Keratinocyte (primary cell): ENCODE data around the gene LAMA3. TPM values are rescaled to one million over a fixed set of nuclear protein-coding genes. Genes with fewer than 3 reads are reported as not detected.
A peak's percentile ranks its signal among the peaks of the same experiment; 100 is the strongest.

ENCODE experiments used
- DNase-seq: peaks from one replicate; pipeline ENCODE4 v3.0.0-alpha.2; 2011; ENCODE audit warnings: low read depth, missing footprints, low spot score
- FAIRE-seq: peaks from 2 replicates; lab custom pipeline; 2011; peaks lifted over from hg19 to GRCh38; lab: Jason Lieb, UNC
- H2AFZ ChIP-seq: 2 replicates; pipeline ENCODE4 v1.6.0; 2012; ENCODE audit warnings: low read length, control low read depth, inconsistent platforms; ENCODE audit not compliant: control insufficient read depth
- H3K27ac ChIP-seq: 2 replicates; pipeline ENCODE4 v1.5.1; 2011; ENCODE audit warnings: low read length; ENCODE audit not compliant: control insufficient read depth, insufficient read depth
- H3K27me3 ChIP-seq: 3 replicates; pipeline ENCODE4 v1.6.0; 2011; ENCODE audit warnings: low read length; ENCODE audit not compliant: control insufficient read depth, insufficient read depth; ENCODE audit errors: extremely low read depth
- H3K36me3 ChIP-seq, 2 experiments: 2 replicates in 1 of 2; 3 replicates in 1 of 2; pipeline ENCODE4 v1.5.1; 2011; ENCODE audit warnings: low read length in 2 of 2, mild to moderate bottlenecking in 1 of 2; ENCODE audit not compliant: control insufficient read depth in 2 of 2, insufficient read depth in 2 of 2; ENCODE audit errors: extremely low read depth in 1 of 2
- H3K4me1 ChIP-seq: 3 replicates; pipeline ENCODE4 v1.5.1; 2011; ENCODE audit warnings: low read length; ENCODE audit not compliant: control insufficient read depth, insufficient read depth; ENCODE audit errors: extremely low read depth
- H3K4me2 ChIP-seq: 3 replicates; pipeline ENCODE4 v1.6.0; 2011; ENCODE audit warnings: low read depth, low read length; ENCODE audit not compliant: control insufficient read depth, insufficient read depth; ENCODE audit errors: extremely low read depth
- H3K4me3 ChIP-seq, 3 experiments: fragments of 200-600 bp in 1 of 3; sonication (generic) in 1 of 3; 2 replicates in 2 of 3; 3 replicates in 1 of 3; pipeline ENCODE4 v1.5.1; 2011 to 2016; ENCODE audit warnings: low read length in 3 of 3, mild to moderate bottlenecking in 3 of 3, control low read depth in 2 of 3, inconsistent platforms in 1 of 3, low read depth in 1 of 3, mixed read lengths in 1 of 3, mixed run types in 1 of 3, moderate library complexity in 1 of 3; ENCODE audit not compliant: control insufficient read depth in 2 of 3, insufficient read depth in 2 of 3; ENCODE audit errors: extremely low read depth in 1 of 3
- H3K79me2 ChIP-seq: 2 replicates; pipeline ENCODE4 v1.6.0; 2012; ENCODE audit warnings: low read length; ENCODE audit not compliant: control insufficient read depth, insufficient read depth
- H3K9ac ChIP-seq: 3 replicates; pipeline ENCODE4 v1.6.0; 2011; ENCODE audit warnings: low read length; ENCODE audit not compliant: control insufficient read depth, insufficient read depth; ENCODE audit errors: extremely low read depth
- H3K9me1 ChIP-seq: 3 replicates; pipeline ENCODE4 v1.6.0; 2011; ENCODE audit warnings: low read length; ENCODE audit not compliant: control insufficient read depth, insufficient read depth; ENCODE audit errors: extremely low read depth
- H3K9me3 ChIP-seq: 2 replicates; pipeline ENCODE4 v1.5.1; 2012; ENCODE audit warnings: low read depth, low read length; ENCODE audit not compliant: control insufficient read depth
- H4K20me1 ChIP-seq: 3 replicates; pipeline ENCODE4 v1.6.0; 2011; ENCODE audit warnings: low read length; ENCODE audit not compliant: control insufficient read depth, insufficient read depth; ENCODE audit errors: extremely low read depth
- CTCF ChIP-seq, 3 experiments: IDR thresholded peaks in 1 of 3; conservative IDR thresholded peaks in 1 of 3; optimal IDR thresholded peaks in 1 of 3; 2 replicates in 2 of 3; 3 replicates in 1 of 3; pipeline versions ENCODE3 to v1.5.1; 2011; ENCODE audit warnings: low read length in 3 of 3, mild to moderate bottlenecking in 3 of 3, moderate library complexity in 2 of 3, control low read depth in 1 of 3, inconsistent platforms in 1 of 3; ENCODE audit not compliant: insufficient read depth in 2 of 3; ENCODE audit errors: extremely low read depth in 1 of 3
- EZH2 ChIP-seq: IDR thresholded peaks from one replicate; pipeline ENCODE4 v1.6.1; 2012; ENCODE audit warnings: inconsistent platforms, mild to moderate bottlenecking, low read length, moderate library complexity
- dilution Hi-C: fragments of 300-500 bp; cut with MboI; formaldehyde crosslinking; loops from one replicate; pipeline ENCODE4 v1.7.0; 2020; ENCODE audit warnings: low sequenced_read_pairs; ENCODE audit not compliant: extremely low pct_ligation_motif_present
- polyA plus RNA-seq, 5 experiments: library from polyadenylated mRNA; depleted of rRNA in 3 of 5; stranded (reverse) in 3 of 5; stranded (forward) in 1 of 5; unstranded in 1 of 5; fragments of >200 nt; gene quantifications; 1 replicate in 1 of 5; 2 replicates in 3 of 5; 3 replicates in 1 of 5; pipeline versions ENCODE4 v1.2.1 to v1.2.3, GENCODE V29; 2011 to 2012; ENCODE audit warnings: missing spikeins in 2 of 5, low read depth in 1 of 5, low replicate concordance in 1 of 5

Gene LAMA3
- polyA plus RNA-seq, 1 donor (not counting 4 experiments of a cell fraction or from before 2014, with no cell fraction given) = 1,944 TPM

- Histone ChIP-seq H3K9me3 (no peaks in the 10 kb centered on the region), H3K4me2 (no peak overlapping the region), H3K27ac (no peak overlapping the region), H3K9me1 (no peaks in the 10 kb centered on the region), H2AFZ (no peak overlapping the region), H3K79me2 (no peaks in the 10 kb centered on the region), H3K4me1 (peaks cover 31% of the 10 kb centered on the region), H3K4me3 (no peak overlapping the region), H4K20me1 (no peaks in the 10 kb centered on the region), H3K9ac (no peak overlapping the region), H3K36me3 (no peaks in the 10 kb centered on the region), H3K27me3 (no peaks in the 10 kb centered on the region)
- DNase-seq (no peak), FAIRE-seq (no peak)
- TF ChIP-seq CTCF (optimal IDR thresholded peaks at IDR 0.05 in 1 of 3, IDR thresholded peaks at IDR 0.05 in 1 of 3, conservative IDR thresholded peaks at IDR 0.05 in 1 of 3; ENCODE audit: extremely low read depth in 1 of 3, insufficient read depth in 2 of 3, low read length in 3 of 3) = no peak
- no peak for TF ChIP-seq EZH2
- dilution Hi-C loops = no loop called here
Observed at GRCh38 chr18:23998018-23998417, 308.8 kb downstream of the LAMA3 start.

GRCh38 chr18:23998820-23999219, 309.6 kb downstream of the LAMA3 start:
- H3K4me3 ChIP-seq = no peak overlapping the region
- DNase-seq (peak; percentile 55), FAIRE-seq (peak; percentile 88)
- H3K4me1 ChIP-seq = peaks cover 24% of the 10 kb centered on the region
- no peaks in the 10 kb centered on the region for H4K20me1 ChIP-seq
- dilution Hi-C loops = no loop called here
- H3K9me3 ChIP-seq = no peaks in the 10 kb centered on the region
- no peaks in the 10 kb centered on the region for H3K9me1 ChIP-seq
- H2AFZ ChIP-seq = peak overlapping the region; percentile 1
- H3K4me2 ChIP-seq = peak overlapping the region; percentile 42
- no peaks in the 10 kb centered on the region for H3K79me2 ChIP-seq
- TF ChIP-seq EZH2 (no peak), CTCF (optimal IDR thresholded peaks at IDR 0.05 in 1 of 3, IDR thresholded peaks at IDR 0.05 in 1 of 3, conservative IDR thresholded peaks at IDR 0.05 in 1 of 3; ENCODE audit: extremely low read depth in 1 of 3, insufficient read depth in 2 of 3, low read length in 3 of 3) (no peak)
- H3K27me3 ChIP-seq = no peaks in the 10 kb centered on the region
- peak overlapping the region; percentile 42 for H3K27ac ChIP-seq
- H3K9ac ChIP-seq = peak overlapping the region; percentile 39
- H3K36me3 ChIP-seq = no peaks in the 10 kb centered on the region
